H1 (cell line): ENCODE measurements around the gene MRTFA. TPM values are rescaled to one million over a fixed set of nuclear protein-coding genes. Genes with fewer than 3 reads are reported as not detected.

Experiments used
- CTCF ChIA-PET: fragments of 300-600 bp; sonication (Branson Sonifier 250); formaldehyde crosslinking; loops from one replicate; lab custom pipeline; 2021; ENCODE audit not compliant: partially characterized antibody; lab: Charles Lee
- POLR2A ChIA-PET: fragments of 300-600 bp; sonication (Branson Sonifier 250); formaldehyde crosslinking; loops from one replicate; lab custom pipeline; 2021; ENCODE audit warnings: inconsistent platforms; ENCODE audit not compliant: partially characterized antibody; lab: Charles Lee
- DNase-seq, 2 experiments: peaks; one replicate each; pipeline versions ENCODE4 v3.0.0 to v3.0.0-alpha.2; 2010 to 2022; ENCODE audit warnings: low spot score in 2 of 2, low read depth in 1 of 2, mixed read lengths in 1 of 2
- FAIRE-seq: peaks from 2 replicates; lab custom pipeline; 2011; peaks lifted over from hg19 to GRCh38; lab: Jason Lieb, UNC
- H2AFZ ChIP-seq: 2 replicates; pipeline ENCODE4 v1.8.1; 2012; ENCODE audit warnings: low read length, inconsistent platforms
- H2AK5ac ChIP-seq: 2 replicates; pipeline ENCODE4 v1.6.1; 2013; ENCODE audit warnings: low read depth, low read length
- H2BK120ac ChIP-seq: replicated peaks from 2 replicates; pipeline ENCODE3; 2013; ENCODE audit warnings: low read depth, low read length, inconsistent platforms
- H2BK12ac ChIP-seq: 2 replicates; pipeline ENCODE4 v1.6.1; 2013; ENCODE audit warnings: low read depth, low read length
- H2BK15ac ChIP-seq: 2 replicates; pipeline ENCODE4 v1.6.1; 2013; ENCODE audit warnings: low read length
- H2BK20ac ChIP-seq: 2 replicates; pipeline ENCODE4 v1.6.1; 2013; ENCODE audit warnings: low read length
- H2BK5ac ChIP-seq: 2 replicates; pipeline ENCODE4 v1.6.1; 2013; ENCODE audit warnings: low read depth, low read length
- H3K14ac ChIP-seq: 2 replicates; pipeline ENCODE4 v1.6.1; 2013; ENCODE audit warnings: inconsistent platforms; ENCODE audit not compliant: insufficient read length
- H3K18ac ChIP-seq: 2 replicates; pipeline ENCODE4 v1.6.1; 2013; ENCODE audit warnings: low read length; ENCODE audit errors: extremely low read depth
- H3K23ac ChIP-seq: 2 replicates; pipeline ENCODE4 v1.6.1; 2013; ENCODE audit warnings: inconsistent platforms; ENCODE audit not compliant: insufficient read length
- H3K23me2 ChIP-seq: 2 replicates; pipeline ENCODE4 v1.6.1; 2013; ENCODE audit warnings: low read depth, low read length
- H3K27ac ChIP-seq: 2 replicates; pipeline ENCODE4 v1.6.1; 2011; ENCODE audit warnings: low read depth, low read length, inconsistent platforms
- H3K27me3 ChIP-seq, 4 experiments: replicated peaks in 1 of 4; 1 replicate in 1 of 4; 2 replicates in 3 of 4; pipeline versions ENCODE4 v1.6.1 to v1.8.1; 2011 to 2013; ENCODE audit warnings: low read length in 3 of 4, mild to moderate bottlenecking in 3 of 4, inconsistent platforms in 2 of 4, mixed read lengths in 2 of 4, moderate library complexity in 1 of 4; ENCODE audit not compliant: control insufficient read depth in 3 of 4, insufficient read depth in 3 of 4; ENCODE audit errors: extremely low read depth in 1 of 4
- H3K36me3 ChIP-seq, 4 experiments: 2 replicates each; pipeline versions ENCODE4 v1.6.1 to v1.8.1; 2011 to 2013; ENCODE audit warnings: mild to moderate bottlenecking in 4 of 4, low read length in 3 of 4, moderate library complexity in 2 of 4, control low read depth in 1 of 4, inconsistent platforms in 1 of 4; ENCODE audit not compliant: insufficient read depth in 4 of 4, control insufficient read depth in 2 of 4
- H3K4ac ChIP-seq: replicated peaks from 2 replicates; pipeline ENCODE3; 2013; ENCODE audit warnings: low read length, low read depth, mixed read lengths, inconsistent platforms; ENCODE audit not compliant: insufficient read length
- H3K4me1 ChIP-seq, 4 experiments: replicated peaks in 1 of 4; 1 replicate in 1 of 4; 2 replicates in 3 of 4; pipeline versions ENCODE4 v1.6.1 to v1.8.1; 2011 to 2013; ENCODE audit warnings: low read length in 3 of 4, inconsistent platforms in 2 of 4, mixed read lengths in 1 of 4; ENCODE audit not compliant: insufficient read depth in 4 of 4, control insufficient read depth in 3 of 4
- H3K4me2 ChIP-seq, 2 experiments: 2 replicates each; pipeline versions ENCODE4 v1.6.1 to v1.8.1; 2011 to 2013; ENCODE audit warnings: low read depth in 2 of 2, low read length in 2 of 2, control low read depth in 1 of 2, inconsistent platforms in 1 of 2, mild to moderate bottlenecking in 1 of 2; ENCODE audit not compliant: insufficient read depth in 1 of 2
- H3K4me3 ChIP-seq, 4 experiments: fragments of 200-600, 300-600 bp in 1 of 4; sonication (generic), shearing (Covaris generic), sonication (Bioruptor Twin) in 1 of 4; 2 replicates each; pipeline versions ENCODE4 v1.5.1 to v1.8.1; 2011 to 2016; ENCODE audit warnings: low read length in 4 of 4, low read depth in 3 of 4, control low read depth in 2 of 4, inconsistent platforms in 2 of 4, mild to moderate bottlenecking in 2 of 4, mixed read lengths in 1 of 4, moderate library complexity in 1 of 4; ENCODE audit not compliant: insufficient read depth in 2 of 4; ENCODE audit errors: extremely low read depth in 1 of 4
- H3K56ac ChIP-seq: replicated peaks from 2 replicates; pipeline ENCODE3; 2013; ENCODE audit warnings: low read depth, mild to moderate bottlenecking, mixed read lengths, low read length, inconsistent platforms; ENCODE audit not compliant: insufficient read length
- H3K79me1 ChIP-seq: 2 replicates; pipeline ENCODE4 v1.6.1; 2013; ENCODE audit warnings: low read depth, low read length, control low read depth
- H3K79me2 ChIP-seq, 2 experiments: 2 replicates each; pipeline versions ENCODE4 v1.6.1 to v1.8.1; 2012 to 2013; ENCODE audit warnings: low read length in 2 of 2, mild to moderate bottlenecking in 2 of 2, inconsistent platforms in 1 of 2; ENCODE audit not compliant: insufficient read depth in 2 of 2, control insufficient read depth in 1 of 2
- H3K9ac ChIP-seq, 4 experiments: replicated peaks in 1 of 4; 1 replicate in 1 of 4; 2 replicates in 3 of 4; pipeline versions ENCODE4 v1.6.1 to v1.8.1; 2011 to 2013; ENCODE audit warnings: low read depth in 3 of 4, low read length in 3 of 4, control low read depth in 2 of 4, mild to moderate bottlenecking in 2 of 4, moderate library complexity in 2 of 4, inconsistent platforms in 1 of 4; ENCODE audit errors: extremely low read depth in 1 of 4
- H3K9me3 ChIP-seq, 2 experiments: 2 replicates each; pipeline versions ENCODE4 v1.6.1 to v1.8.1; 2012 to 2013; ENCODE audit warnings: mild to moderate bottlenecking in 2 of 2, moderate library complexity in 2 of 2, control low read depth in 1 of 2, inconsistent platforms in 1 of 2, low read depth in 1 of 2, low read length in 1 of 2, mixed read lengths in 1 of 2; ENCODE audit not compliant: insufficient read depth in 2 of 2
- H4K20me1 ChIP-seq, 2 experiments: replicated peaks in 1 of 2; 2 replicates each; pipeline versions ENCODE3 to v1.8.1; 2011 to 2013; ENCODE audit warnings: inconsistent platforms in 2 of 2, low read length in 2 of 2, mild to moderate bottlenecking in 1 of 2; ENCODE audit not compliant: insufficient read depth in 2 of 2, control insufficient read depth in 1 of 2
- H4K5ac ChIP-seq: 2 replicates; pipeline ENCODE4 v1.6.1; 2013; ENCODE audit warnings: low read length, low read depth, mixed read lengths, inconsistent platforms; ENCODE audit not compliant: insufficient read length
- H4K8ac ChIP-seq: 2 replicates; pipeline ENCODE4 v1.8.0; 2013; ENCODE audit warnings: mild to moderate bottlenecking, moderate library complexity, low read length, inconsistent platforms; ENCODE audit not compliant: insufficient read depth; ENCODE audit errors: extremely low read depth
- H4K91ac ChIP-seq: replicated peaks from 2 replicates; pipeline ENCODE3; 2013; ENCODE audit warnings: low read length, mixed read lengths, inconsistent platforms; ENCODE audit not compliant: insufficient read length
- ASH2L ChIP-seq: fragments of 200-600, 300-600 bp; sonication (generic); IDR thresholded peaks from one replicate; pipeline ENCODE4 v1.7.1; 2017; ENCODE audit warnings: low read length
- BCL11A ChIP-seq, 2 experiments: IDR thresholded peaks; one replicate each; pipeline ENCODE4 v1.6.1; 2011; ENCODE audit warnings: low read depth in 2 of 2, low read length in 2 of 2, mild to moderate bottlenecking in 2 of 2
- CBX5 ChIP-seq: fragments of 300-800, 300-1000 bp; sonication (generic); IDR thresholded peaks from 2 replicates; pipeline ENCODE4 v1.7.1; 2016; ENCODE audit warnings: antibody characterized with exemption, low read length, low read depth
- CREB1 ChIP-seq: IDR thresholded peaks from 2 replicates; pipeline ENCODE4 v1.6.1; 2012; ENCODE audit warnings: inconsistent platforms
- HDAC2 ChIP-seq, 2 experiments: fragments of 300-600 bp in 1 of 2; sonication (generic) in 1 of 2; IDR thresholded peaks; 2 replicates each; pipeline ENCODE4 v1.6.1; 2011 to 2012; ENCODE audit warnings: low read depth in 2 of 2, low read length in 2 of 2, mild to moderate bottlenecking in 2 of 2, moderate library complexity in 2 of 2, borderline replicate concordance in 1 of 2, inconsistent platforms in 1 of 2
- JUND ChIP-seq: IDR thresholded peaks from 2 replicates; pipeline ENCODE4 v1.6.1; 2011; ENCODE audit warnings: mild to moderate bottlenecking, improper control_type of control experiment, low read length
- KDM1A ChIP-seq: fragments of 200-600, 300-600 bp; sonication (generic); IDR thresholded peaks from 2 replicates; pipeline ENCODE4 v1.7.1; 2016; ENCODE audit warnings: mild to moderate bottlenecking, low read length, borderline replicate concordance
- POLR2AphosphoS5 ChIP-seq: IDR thresholded peaks from 2 replicates; pipeline ENCODE4 v1.6.1; 2011; ENCODE audit warnings: low read depth, low read length
- RBBP5 ChIP-seq: IDR thresholded peaks from 2 replicates; pipeline ENCODE4 v1.7.1; 2012; ENCODE audit warnings: low read depth, mild to moderate bottlenecking, inconsistent platforms, low read length, moderate library complexity, borderline replicate concordance
- SIN3A ChIP-seq, 2 experiments: IDR thresholded peaks in 1 of 2; conservative IDR thresholded peaks in 1 of 2; 2 replicates each; pipeline ENCODE4 v1.6.1; 2011 to 2012; ENCODE audit warnings: low read length in 2 of 2, improper control_type of control experiment in 1 of 2, low read depth in 1 of 2, mild to moderate bottlenecking in 1 of 2
- TAF1 ChIP-seq: IDR thresholded peaks from 2 replicates; pipeline ENCODE4 v1.6.1; 2011; ENCODE audit warnings: mild to moderate bottlenecking, low read depth, low read length
- WGBS, 2 experiments: shearing (Covaris generic) in 1 of 2; methylation state at CpG; one replicate each; pipeline versions ENCODE4 v1.1.6 to v1.1.7; 2013 to 2015; ENCODE audit warnings: low lambda C conversion rate in 2 of 2, mixed read lengths in 2 of 2, inconsistent platforms in 1 of 2, low coverage in 1 of 2, missing lambda C conversion rate in 1 of 2; ENCODE audit not compliant: insufficient replicate concordance in 2 of 2, insufficient coverage in 1 of 2, insufficient read length in 1 of 2; ENCODE audit errors: extremely low coverage in 1 of 2, missing lambda C conversion rate in 1 of 2; 5-methylcytosine and 5-hydroxymethylcytosine counted together
- polyA plus RNA-seq, 7 experiments: library from polyadenylated mRNA; depleted of rRNA in 3 of 7; stranded (reverse) in 5 of 7; unstranded in 2 of 7; fragments of >200 nt in 5 of 7; fragments of 200-250 nt in 2 of 7; gene quantifications; 1 replicate in 5 of 7; 2 replicates in 1 of 7; 4 replicates in 1 of 7; pipeline versions ENCODE4 v1.2.1 to v1.2.3, GENCODE V29; 2011 to 2013; ENCODE audit warnings: missing spikeins in 2 of 7, mixed read lengths in 2 of 7
- total RNA-seq: library from RNA; stranded (reverse); fragmentation: NEBNext Ultra II Directional; extraction: Animal tissue kit (Norgen Biotek cat#: 25700); gene quantifications from 2 replicates; pipeline ENCODE4 v1.2.1, GENCODE V29; 2021

The MRTFA gene
- total and polyA plus RNA-seq, 2 of the 8 experiments (the other 6 are each of a cell fraction or from before 2014, with no cell fraction given), result 5.4 to 37.9 TPM

- H3K4ac ChIP-seq, result peak overlapping the region; percentile 33
- H3K18ac ChIP-seq, result peak overlapping the region; percentile 48; the same call in 1 of the 2 replicates
- H3K14ac ChIP-seq, result no peak overlapping the region
- 0 out of 2 replicates have a peak overlapping the region, but pooled peaks have one; percentile 7 for H2AK5ac ChIP-seq
- H2BK15ac ChIP-seq, result peak overlapping the region; percentile 89; the same call in 1 of the 2 replicates
- peak overlapping the region; percentile 45 for H4K91ac ChIP-seq
- peak overlapping the region; percentile 98 for H2BK20ac ChIP-seq
- H4K20me1 ChIP-seq, result no peaks in the 10 kb centered on the region
- H4K5ac ChIP-seq, result peak overlapping the region; percentile 7
- peak overlapping the region; percentile 57 to 62 for H3K4me2 ChIP-seq
- H3K79me2 ChIP-seq, result no peaks in the 10 kb centered on the region
- peak overlapping the region; percentile 98 for H2BK12ac ChIP-seq
- peak overlapping the region in 1 of 4 experiments; percentile 20; a peak in 2 of 7 replicates for H3K9ac ChIP-seq
- H3K4me3 ChIP-seq, result peak overlapping the region in 3 of 4 experiments; percentile 20 to 44 (median 30); a peak in 6 of 8 replicates
- H3K79me1 ChIP-seq, result no peaks in the 10 kb centered on the region
- H3K4me1 ChIP-seq, result peaks cover 8 to 31% (median 15%) of the 10 kb centered on the region in 4 experiments
- no peak overlapping the region for H4K8ac ChIP-seq
- H3K56ac ChIP-seq, result no peak overlapping the region
- no peaks in the 10 kb centered on the region for H3K36me3 ChIP-seq
- H3K9me3 ChIP-seq, result no peaks in the 10 kb centered on the region
- H2BK5ac ChIP-seq, result peak overlapping the region; percentile 92; the same call in 1 of the 2 replicates
- DNase-seq (peak; percentile 57 to 76), FAIRE-seq (no peak)
- peak overlapping the region; percentile 35 for H2BK120ac ChIP-seq
- CTCF ChIA-PET, result interaction anchor here (0.7 to 3.9 kb wide), 7 partner anchors 10 to 248 kb away, joined by 3 to 19 read pairs (median 4); no protein-coding TSS in a partner anchor
- peak overlapping the region; percentile 25; the same call in 1 of the 2 replicates for H2AFZ ChIP-seq
- WGBS, 2 experiments, result 2% methylated on average over 7 of the region's 9 CpGs; no CpG with 5 or more reads in 1 of the 2 experiments
- H3K27me3 ChIP-seq, result no peaks in the 10 kb centered on the region
- POLR2A ChIA-PET, result interaction anchor here (0.6 to 3.2 kb wide), 11 partner anchors 9 to 134 kb away, joined by 3 to 14 read pairs (median 5); partner anchors contain the start of gene SLC25A17
- H3K23ac ChIP-seq, result no peak overlapping the region
- peak overlapping the region; percentile 6; the same call in 1 of the 2 replicates for H3K27ac ChIP-seq
- H3K23me2 ChIP-seq, result peaks cover 7% of the 10 kb centered on the region; the same call in 1 of the 2 replicates
- TF ChIP-seq SIN3A (conservative IDR thresholded peaks at IDR 0.05 in 1 of 2, IDR thresholded peaks at IDR 0.05 in 1 of 2; ENCODE audit: low read depth in 1 of 2, low read length in 2 of 2), result no peak
- no peak for TF ChIP-seq JUND
- TF ChIP-seq BCL11A (IDR thresholded peaks at IDR 0.05; ENCODE audit: low read depth in 2 of 2, low read length in 2 of 2), result no peak
- 0 out of 2 replicates have a peak, but pooled peaks have one; percentile 22 for TF ChIP-seq POLR2AphosphoS5
- peak in 1 of 2 experiments; percentile 81; a peak in 1 of 4 replicates for TF ChIP-seq HDAC2 (IDR thresholded peaks at IDR 0.05; ENCODE audit: borderline replicate concordance in 1 of 2, low read depth in 2 of 2, low read length in 2 of 2)
- peak; percentile 25; the same call in 1 of the 2 replicates for TF ChIP-seq TAF1
- 0 out of 2 replicates have a peak, but pooled peaks have one; percentile 44 for TF ChIP-seq CREB1
- TF ChIP-seq ASH2L, result peak; percentile 73
- TF ChIP-seq CBX5, result no peak
- 0 out of 2 replicates have a peak, but pooled peaks have one; percentile 18 for TF ChIP-seq RBBP5
- TF ChIP-seq KDM1A, result peak; percentile 8; the same call in 1 of the 2 replicates
These were observed 48.2 kb upstream of the MRTFA start for GRCh38 chr22:40684728-40685127.
